ENCODE measurements around the gene HSDL1.
A peak's percentile ranks its signal among the peaks of the same experiment; 100 is the strongest.

HSDL1 gene

GRCh38 chr16:84175350-84176081 is 30.5 kb upstream of the HSDL1 start:
- peak; percentile 51 for DNase-seq

- DNase-seq: no peak
These were observed 29.4 kb upstream of the HSDL1 start for GRCh38 chr16:84174396-84174795.

GRCh38 chr16:84169765-84170310 is 24.9 kb upstream of the HSDL1 start:
- DNase-seq: no peak

- DNase-seq: no peak
These were observed 22.1 kb upstream of the HSDL1 start for GRCh38 chr16:84166796-84167695.

- no peak for DNase-seq
These were observed 20.8 kb upstream of the HSDL1 start for GRCh38 chr16:84165746-84166145.

- no peak for DNase-seq
These were observed 16.8 kb upstream of the HSDL1 start for GRCh38 chr16:84161801-84162200.

- no peak for DNase-seq
These were observed 16.1 kb upstream of the HSDL1 start for GRCh38 chr16:84161037-84161436.

- no peak for DNase-seq
These were observed 14.8 kb upstream of the HSDL1 start for GRCh38 chr16:84159800-84160199.

GRCh38 chr16:84159007-84159406 is 14.0 kb upstream of the HSDL1 start:
- no peak for DNase-seq

GRCh38 chr16:84156342-84156784 is 11.4 kb upstream of the HSDL1 start:
- DNase-seq: no peak

- DNase-seq: no peak
These were observed 10.8 kb upstream of the HSDL1 start for GRCh38 chr16:84155771-84156170.

GRCh38 chr16:84155226-84155625 is 10.2 kb upstream of the HSDL1 start:
- no peak for DNase-seq

GRCh38 chr16:84153660-84154214 is 8.8 kb upstream of the HSDL1 start:
- no peak for DNase-seq

GRCh38 chr16:84150926-84151325 is 5.9 kb upstream of the HSDL1 start:
- DNase-seq: no peak

- peak; percentile 11 for DNase-seq
These were observed 643 bp downstream of the HSDL1 start for GRCh38 chr16:84144209-84144858.

GRCh38 chr16:84143784-84144199 is 1.2 kb downstream of the HSDL1 start:
- no peak for DNase-seq

GRCh38 chr16:84143081-84143480 is 1.9 kb downstream of the HSDL1 start:
- no peak for DNase-seq

GRCh38 chr16:84141143-84141670 is 3.8 kb downstream of the HSDL1 start:
- no peak for DNase-seq

- no peak for DNase-seq
These were observed 5.2 kb downstream of the HSDL1 start for GRCh38 chr16:84139628-84140258.

GRCh38 chr16:84138824-84139627 is 6.0 kb downstream of the HSDL1 start:
- no peak for DNase-seq

- DNase-seq: no peak
These were observed 6.5 kb downstream of the HSDL1 start for GRCh38 chr16:84138500-84138823.
